B cell (primary cell): ENCODE data around the gene AUTS2.

Source experiments
- CTCF ChIP-seq: fragments of 200-600 bp; IDR thresholded peaks from one replicate; pipeline ENCODE4 v1.8.0; 2022; ENCODE audit warnings: antibody characterized with exemption, mild to moderate bottlenecking
- EZH2 ChIP-seq: IDR thresholded peaks from 2 replicates; pipeline ENCODE4 v1.6.1; 2012; ENCODE audit warnings: borderline replicate concordance, low read depth, mild to moderate bottlenecking, moderate library complexity, low read length; ENCODE audit not compliant: insufficient read depth, poor library complexity, severe bottlenecking

- TF ChIP-seq CTCF (no peak), EZH2 (no peak)
These were observed 714.1 kb downstream of the AUTS2 start for GRCh38 chr7:70312336-70312735.
